Panc1 (cell line): Measurements from ENCODE around the gene AATK.

Source experiments
- POLR2AphosphoS5 ChIP-seq: IDR thresholded peaks from 2 replicates; pipeline ENCODE4 v1.6.1; 2012; ENCODE audit warnings: mild to moderate bottlenecking, low read depth, low read length, moderate library complexity
- REST ChIP-seq, 2 experiments: IDR thresholded peaks; 2 replicates each; pipeline ENCODE4 v1.6.1; 2011 to 2012; ENCODE audit warnings: low read depth in 2 of 2, control low read depth in 1 of 2, low read length in 1 of 2, mild to moderate bottlenecking in 1 of 2, moderate library complexity in 1 of 2; ENCODE audit not compliant: insufficient read depth in 1 of 2
- SIN3A ChIP-seq: IDR thresholded peaks from 2 replicates; pipeline ENCODE4 v1.6.1; 2012; ENCODE audit warnings: low read depth, mild to moderate bottlenecking, low read length, moderate library complexity, borderline replicate concordance; ENCODE audit not compliant: insufficient read depth
- TCF7L2 ChIP-seq: IDR thresholded peaks from 2 replicates; pipeline ENCODE4 v1.6.1; 2011; ENCODE audit warnings: mild to moderate bottlenecking, low read depth, low read length, inconsistent platforms
- TF ChIP-seq, protein P1 (sequence below): fragments of 450-650 bp; IDR thresholded peaks from 2 replicates; pipeline ENCODE4 v1.5.1; 2017; ENCODE audit warnings: mild to moderate bottlenecking

GRCh38 chr17:81200695-81201580 is 34.9 kb upstream of the AATK start:
- no peak for TF ChIP-seq TCF7L2
- TF ChIP-seq, protein P1, sequence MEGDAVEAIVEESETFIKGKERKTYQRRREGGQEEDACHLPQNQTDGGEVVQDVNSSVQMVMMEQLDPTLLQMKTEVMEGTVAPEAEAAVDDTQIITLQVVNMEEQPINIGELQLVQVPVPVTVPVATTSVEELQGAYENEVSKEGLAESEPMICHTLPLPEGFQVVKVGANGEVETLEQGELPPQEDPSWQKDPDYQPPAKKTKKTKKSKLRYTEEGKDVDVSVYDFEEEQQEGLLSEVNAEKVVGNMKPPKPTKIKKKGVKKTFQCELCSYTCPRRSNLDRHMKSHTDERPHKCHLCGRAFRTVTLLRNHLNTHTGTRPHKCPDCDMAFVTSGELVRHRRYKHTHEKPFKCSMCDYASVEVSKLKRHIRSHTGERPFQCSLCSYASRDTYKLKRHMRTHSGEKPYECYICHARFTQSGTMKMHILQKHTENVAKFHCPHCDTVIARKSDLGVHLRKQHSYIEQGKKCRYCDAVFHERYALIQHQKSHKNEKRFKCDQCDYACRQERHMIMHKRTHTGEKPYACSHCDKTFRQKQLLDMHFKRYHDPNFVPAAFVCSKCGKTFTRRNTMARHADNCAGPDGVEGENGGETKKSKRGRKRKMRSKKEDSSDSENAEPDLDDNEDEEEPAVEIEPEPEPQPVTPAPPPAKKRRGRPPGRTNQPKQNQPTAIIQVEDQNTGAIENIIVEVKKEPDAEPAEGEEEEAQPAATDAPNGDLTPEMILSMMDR = peak; percentile 79; the same call in 1 of the 2 replicates
- no peak for TF ChIP-seq POLR2AphosphoS5
- no peak for TF ChIP-seq SIN3A
- no peak for TF ChIP-seq REST (IDR thresholded peaks at IDR 0.05; ENCODE audit: insufficient read depth in 1 of 2, low read depth in 2 of 2, low read length in 1 of 2)
